HEK293 (cell line): ENCODE data around the gene ECE1.

Experiments
- CTCF ChIP-seq: fragments of 450-650 bp; formaldehyde crosslinking; IDR thresholded peaks from 2 replicates; pipeline ENCODE4 v1.5.1; 2016; ENCODE audit warnings: missing biosample characterization, missing genetic modification characterization
- ELK4 ChIP-seq: IDR thresholded peaks from 2 replicates; pipeline ENCODE4 v1.6.1; 2011; ENCODE audit warnings: mild to moderate bottlenecking, low read depth, low read length, borderline replicate concordance
- REST ChIP-seq: fragments of 450-650 bp; formaldehyde crosslinking; IDR thresholded peaks from 2 replicates; pipeline ENCODE4 v1.5.1; 2016; ENCODE audit warnings: missing biosample characterization, missing genetic modification characterization
- ZNF362 ChIP-seq: fragments of 450-650 bp; formaldehyde crosslinking; IDR thresholded peaks from 2 replicates; pipeline ENCODE4 v1.5.1; 2016; ENCODE audit warnings: missing biosample characterization, missing genetic modification characterization
- ZNF561 ChIP-seq: fragments of 450-650 bp; IDR thresholded peaks from 2 replicates; pipeline ENCODE4 v1.5.1; 2018; ENCODE audit warnings: missing biosample characterization, missing genetic modification characterization, borderline replicate concordance
- ZNF776 ChIP-seq: fragments of 450-650 bp; formaldehyde crosslinking; IDR thresholded peaks from 2 replicates; pipeline ENCODE4 v1.5.0; 2017; ENCODE audit warnings: missing biosample characterization, missing genetic modification characterization, borderline replicate concordance

- TF ChIP-seq CTCF (tag by site-specific recombination) (no peak), REST (no peak), ELK4 (no peak), ZNF362 (tag by site-specific recombination) (no peak), ZNF561 (tag by site-specific recombination) (no peak), ZNF776 (tag by site-specific recombination) (no peak)
These were observed 88.6 kb downstream of the ECE1 start for GRCh38 chr1:21201650-21202049.
